Thyroid gland (tissue), 4 donors: ENCODE results near the gene MCF2L.

Experiments
- POLR2A ChIP-seq, 2 donors: fragments of 450-650 bp; IDR thresholded peaks; one replicate each; pipeline ENCODE4 v1.6.1; 2017; ENCODE audit warnings: antibody characterized with exemption in 2 of 2, mild to moderate bottlenecking in 2 of 2, moderate library complexity in 1 of 2
- TF ChIP-seq, protein P1 (sequence below), 6 experiments: fragments of 200-600 bp in 3 of 6; fragments of 450-650 bp in 3 of 6; sonication (generic) in 3 of 6; IDR thresholded peaks; one replicate each; pipeline ENCODE4 v1.5.1; 2016 to 2019; ENCODE audit warnings: antibody characterized with exemption in 6 of 6, mild to moderate bottlenecking in 2 of 6, inconsistent platforms in 1 of 6, moderate library complexity in 1 of 6

DNA sequence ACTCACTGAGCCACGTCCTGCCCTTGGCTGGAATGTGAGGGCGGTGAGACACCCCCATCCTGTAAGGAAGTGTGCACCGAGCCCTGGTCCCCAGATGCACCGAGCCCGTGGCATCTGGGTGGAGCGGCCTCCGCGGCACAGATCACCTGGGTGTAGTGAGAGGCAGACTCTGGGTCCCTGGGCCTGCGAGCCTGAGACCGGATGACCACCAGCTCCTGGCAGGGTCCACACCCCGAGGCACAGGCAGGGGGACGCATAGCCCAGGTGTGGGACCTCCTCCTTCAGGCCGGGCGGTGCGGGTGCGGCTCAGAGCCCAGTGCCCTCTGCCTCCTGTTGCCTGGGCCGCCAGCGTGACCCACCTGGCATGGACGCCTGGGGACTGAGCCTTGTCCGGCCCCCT, 12.4 kb downstream of the MCF2L start:
- TF ChIP-seq, protein P1, sequence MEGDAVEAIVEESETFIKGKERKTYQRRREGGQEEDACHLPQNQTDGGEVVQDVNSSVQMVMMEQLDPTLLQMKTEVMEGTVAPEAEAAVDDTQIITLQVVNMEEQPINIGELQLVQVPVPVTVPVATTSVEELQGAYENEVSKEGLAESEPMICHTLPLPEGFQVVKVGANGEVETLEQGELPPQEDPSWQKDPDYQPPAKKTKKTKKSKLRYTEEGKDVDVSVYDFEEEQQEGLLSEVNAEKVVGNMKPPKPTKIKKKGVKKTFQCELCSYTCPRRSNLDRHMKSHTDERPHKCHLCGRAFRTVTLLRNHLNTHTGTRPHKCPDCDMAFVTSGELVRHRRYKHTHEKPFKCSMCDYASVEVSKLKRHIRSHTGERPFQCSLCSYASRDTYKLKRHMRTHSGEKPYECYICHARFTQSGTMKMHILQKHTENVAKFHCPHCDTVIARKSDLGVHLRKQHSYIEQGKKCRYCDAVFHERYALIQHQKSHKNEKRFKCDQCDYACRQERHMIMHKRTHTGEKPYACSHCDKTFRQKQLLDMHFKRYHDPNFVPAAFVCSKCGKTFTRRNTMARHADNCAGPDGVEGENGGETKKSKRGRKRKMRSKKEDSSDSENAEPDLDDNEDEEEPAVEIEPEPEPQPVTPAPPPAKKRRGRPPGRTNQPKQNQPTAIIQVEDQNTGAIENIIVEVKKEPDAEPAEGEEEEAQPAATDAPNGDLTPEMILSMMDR (IDR thresholded peaks at IDR 0.05): no peak
- TF ChIP-seq POLR2A (IDR thresholded peaks at IDR 0.05): no peak
